ENCODE results near the gene GREB1. TPM values are rescaled to one million over a fixed set of nuclear protein-coding genes. Genes with fewer than 3 reads are reported as not detected.

GREB1 gene
- total and polyA plus RNA-seq, 2 experiments from 2014 or later = 12.0 to 35.0 TPM

GRCh38 chr2:11500702-11501303 lies 33.0 kb upstream of the GREB1 start (continued):
- no peak for TF ChIP-seq ZNF462 (CRISPR knock-in tag; IDR thresholded peaks at IDR 0.05)
- no peak for TF ChIP-seq EZH2phosphoT487 (IDR thresholded peaks at IDR 0.05; ENCODE audit: unreplicated experiment)
- TF ChIP-seq ZNF114 (CRISPR knock-in tag; IDR thresholded peaks at IDR 0.05) = no peak
- TF ChIP-seq STAT1 (IDR thresholded peaks at IDR 0.05; ENCODE audit: unreplicated experiment) = no peak
- TF ChIP-seq ZNF331 (CRISPR knock-in tag; IDR thresholded peaks at IDR 0.05; ENCODE audit: low read depth) = no peak
- no peak for TF ChIP-seq ETS1 (IDR thresholded peaks at IDR 0.05)
- no peak for TF ChIP-seq CREB1 (CRISPR knock-in tag; IDR thresholded peaks at IDR 0.05; ENCODE audit: low read depth)

- H3K27me3 Mint-ChIP-seq (ENCODE audit: insufficient read depth, low read depth, poor library complexity) = peaks cover 6% of the 10 kb centered on the region
- peaks cover 24% of the 10 kb centered on the region for H3K4me1 Mint-ChIP-seq
- Histone ChIP-seq H3F3A (replicated peaks; ENCODE audit: low read depth) (no peaks in the 10 kb centered on the region; the same call in 1 of the 2 replicates), H2AFZ (no peak overlapping the region), H3K4me3 (no peak overlapping the region), H3K4me2 (no peak overlapping the region), H3K27ac (ENCODE audit: low read depth) (no peak overlapping the region), H4K20me1 (replicated peaks; ENCODE audit: insufficient read depth) (peaks cover 6% of the 10 kb centered on the region; the same call in 1 of the 2 replicates), H3K79me2 (replicated peaks; ENCODE audit: insufficient read depth) (peaks cover 64% of the 10 kb centered on the region), H3K27me3 (ENCODE audit: insufficient read depth) (no peaks in the 10 kb centered on the region), H3K4me1 (ENCODE audit: insufficient read depth) (peaks cover 18% of the 10 kb centered on the region), H3K36me3 (ENCODE audit: insufficient read depth) (0 out of 2 replicates have a peak, but pooled peaks cover 3% of the 10 kb centered on the region), H3K9me2 (ENCODE audit: insufficient read depth) (0 out of 2 replicates have a peak, but pooled peaks cover 3% of the 10 kb centered on the region)
- peaks cover 10% of the 10 kb centered on the region; the same call in 2 of the 3 replicates for H3K36me3 Mint-ChIP-seq (ENCODE audit: low read depth)
- ATAC-seq = no peak
- no peak overlapping the region; the same call in 1 of the 2 replicates for H3K27ac Mint-ChIP-seq
- H3K4me3 Mint-ChIP-seq = no peak overlapping the region
- TF ChIP-seq EZH2 (IDR thresholded peaks at IDR 0.05; ENCODE audit: low read depth, unreplicated experiment) (no peak), STAT1 (IDR thresholded peaks at IDR 0.05; ENCODE audit: unreplicated experiment) (no peak), ZNF114 (CRISPR knock-in tag; IDR thresholded peaks at IDR 0.05) (no peak), EZH2phosphoT487 (IDR thresholded peaks at IDR 0.05; ENCODE audit: unreplicated experiment) (no peak), CREB1 (CRISPR knock-in tag; IDR thresholded peaks at IDR 0.05; ENCODE audit: low read depth) (no peak)
- no peak for DNase-seq (ENCODE audit: low spot score)
- H3K9me3 Mint-ChIP-seq = peaks cover 9% of the 10 kb centered on the region
Observed at GRCh38 chr2:11502740-11503292, 31.0 kb upstream of the GREB1 start.
